Psoas muscle (tissue), 8 donors: ENCODE data around the gene SDC1. TPM values are rescaled to one million over a fixed set of nuclear protein-coding genes. Genes with fewer than 3 reads are reported as not detected.

ENCODE experiments used
- ATAC-seq, 4 donors: fragments of 200-7000 bp; cut with Tn5 transposase; one replicate each; pipeline ENCODE4 v1.9.1; 2020; ENCODE audit warnings: moderate library complexity in 3 of 4, mild to moderate bottlenecking in 2 of 4
- DNase-seq, 2 donors: peaks; one replicate each; pipeline ENCODE4 v3.0.0-alpha.2; 2020
- H3K27ac ChIP-seq: fragments of 200-600 bp; one replicate; pipeline ENCODE4 v1.8.0; 2022
- H3K27me3 ChIP-seq, 3 donors: fragments of 200-600 bp in 1 of 3; one replicate each; pipeline versions ENCODE4 v1.6.1 to v1.8.0; 2013 to 2022; ENCODE audit warnings: low read length in 2 of 3, mild to moderate bottlenecking in 2 of 3, moderate library complexity in 1 of 3; ENCODE audit not compliant: insufficient read depth in 3 of 3
- H3K36me3 ChIP-seq, 2 donors: fragments of 200-600 bp in 1 of 2; one replicate each; pipeline versions ENCODE4 v1.6.1 to v1.8.0; 2013 to 2022; ENCODE audit warnings: low read depth in 1 of 2, mild to moderate bottlenecking in 1 of 2, moderate library complexity in 1 of 2; ENCODE audit not compliant: insufficient read depth in 1 of 2
- H3K4me1 ChIP-seq: fragments of 200-600 bp; one replicate; pipeline ENCODE4 v1.8.0; 2022
- H3K4me3 ChIP-seq: fragments of 200-600 bp; one replicate; pipeline ENCODE4 v1.8.0; 2022; ENCODE audit warnings: mild to moderate bottlenecking
- H3K9me3 ChIP-seq: fragments of 200-600 bp; one replicate; pipeline ENCODE4 v1.8.0; 2022
- WGBS, 3 donors: extraction: QIAGEN DNeasy Blood & Tissue Kit; methylation state at CpG; one replicate each; pipeline versions ENCODE4 v1.1.6 to v1.1.7; 2013; 5-methylcytosine and 5-hydroxymethylcytosine counted together
- intact Hi-C, 2 donors: fragments of 100-400 bp; cut with DNase I; formaldehyde crosslinking; loops; one replicate each; pipeline versions ENCODE4 v1.11.0 to v1.14.2; 2022
- polyA plus RNA-seq, 3 donors: library from polyadenylated mRNA; stranded (reverse); fragments of 200-250 nt; gene quantifications; one replicate each; pipeline ENCODE4 v1.2.3, GENCODE V29; 2013
- total RNA-seq, 4 donors: library from RNA; stranded (reverse); fragmentation: NEBNext Ultra II Directional in 2 of 4; extraction: Animal tissue kit (Norgen Biotek cat#: 25700) in 2 of 4; gene quantifications; one replicate each; pipeline versions ENCODE4 v1.2.1 to v1.2.4, GENCODE V29; 2021 to 2023
- TF ChIP-seq, protein P1 (sequence below): fragments of 200-600 bp; IDR thresholded peaks from one replicate; pipeline ENCODE4 v1.8.0; 2022; ENCODE audit warnings: antibody characterized with exemption
- donor health status: healthy with polysubstance abuse.
- donor health status: DM: no; HTN: no; CAD: no; lungs with moderate emphysema.
- donor health status: Bipolar disorder and iron deficiency.
- donor health status: healthy.
- donor health status: DM: yes; HTN: yes; CAD: no.
- donor health status: DM: no; HTN: no; CAD: no.
- donor health status: DM: no; HTN: no; CAD: no.
- donor health status: DM: yes; HTN: yes; CAD: no.

Gene SDC1
- total and polyA plus RNA-seq, 7 donors, result 0.07 to 0.38 (median 0.11) TPM; not detected in 1

DNA sequence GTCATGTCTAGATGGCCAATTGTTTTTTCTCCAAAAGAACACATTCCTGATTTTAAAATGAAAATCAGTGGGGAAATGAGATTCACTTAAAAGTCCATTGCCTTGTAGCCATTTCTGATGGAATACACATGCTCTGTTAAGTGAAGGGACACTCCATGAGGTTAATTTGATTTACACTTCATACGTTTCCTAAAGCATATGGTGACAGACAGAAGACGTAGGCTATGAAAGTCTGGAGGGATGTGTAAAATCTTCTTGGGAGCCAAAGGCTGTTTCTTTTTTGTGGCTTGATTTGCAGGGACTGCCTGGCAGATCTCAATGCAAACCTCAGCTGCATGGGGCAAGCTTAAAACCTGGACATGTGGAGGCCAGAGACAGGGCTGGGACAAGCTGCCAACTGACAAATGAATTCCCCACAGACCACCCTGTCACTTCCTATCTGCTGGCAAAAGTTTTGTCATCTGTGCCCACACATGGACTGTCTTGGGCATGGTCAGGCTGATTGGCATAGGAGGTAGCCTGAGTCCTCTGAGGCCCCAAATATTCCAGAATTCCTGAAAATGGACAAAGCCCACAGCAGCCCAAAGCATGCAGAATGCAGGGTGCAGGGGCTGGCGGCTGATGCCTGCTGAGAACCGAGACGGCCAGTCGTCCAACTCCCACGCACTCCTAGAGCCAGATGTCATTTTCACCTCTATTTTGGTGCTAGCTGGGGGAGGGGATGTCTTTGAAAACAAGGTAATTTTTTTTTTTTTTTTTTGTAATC lies 73.9 kb downstream of the SDC1 start:
- no peak for DNase-seq
- no peak overlapping the region for H3K4me3 ChIP-seq
- H3K9me3 ChIP-seq, result no peaks in the 10 kb centered on the region
- peaks cover 0 to 9% (median 2%) of the 10 kb centered on the region in 3 donors for H3K27me3 ChIP-seq
- H3K36me3 ChIP-seq, result no peaks in the 10 kb centered on the region
- TF ChIP-seq, protein P1, sequence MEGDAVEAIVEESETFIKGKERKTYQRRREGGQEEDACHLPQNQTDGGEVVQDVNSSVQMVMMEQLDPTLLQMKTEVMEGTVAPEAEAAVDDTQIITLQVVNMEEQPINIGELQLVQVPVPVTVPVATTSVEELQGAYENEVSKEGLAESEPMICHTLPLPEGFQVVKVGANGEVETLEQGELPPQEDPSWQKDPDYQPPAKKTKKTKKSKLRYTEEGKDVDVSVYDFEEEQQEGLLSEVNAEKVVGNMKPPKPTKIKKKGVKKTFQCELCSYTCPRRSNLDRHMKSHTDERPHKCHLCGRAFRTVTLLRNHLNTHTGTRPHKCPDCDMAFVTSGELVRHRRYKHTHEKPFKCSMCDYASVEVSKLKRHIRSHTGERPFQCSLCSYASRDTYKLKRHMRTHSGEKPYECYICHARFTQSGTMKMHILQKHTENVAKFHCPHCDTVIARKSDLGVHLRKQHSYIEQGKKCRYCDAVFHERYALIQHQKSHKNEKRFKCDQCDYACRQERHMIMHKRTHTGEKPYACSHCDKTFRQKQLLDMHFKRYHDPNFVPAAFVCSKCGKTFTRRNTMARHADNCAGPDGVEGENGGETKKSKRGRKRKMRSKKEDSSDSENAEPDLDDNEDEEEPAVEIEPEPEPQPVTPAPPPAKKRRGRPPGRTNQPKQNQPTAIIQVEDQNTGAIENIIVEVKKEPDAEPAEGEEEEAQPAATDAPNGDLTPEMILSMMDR, result no peak
- no peak overlapping the region for H3K27ac ChIP-seq
- intact Hi-C loops, result no loop called here
- ATAC-seq, result no peak
- no peaks in the 10 kb centered on the region for H3K4me1 ChIP-seq
- 26 to 41% (median 27%) methylated on average over 7 of the region's 7 CpGs for WGBS, 3 donors

Other genes with a start within 250 kb of the SDC1 start
- gene WDR35, start 235.0 kb downstream of the SDC1 start, total RNA-seq, result 1 to 10 TPM; 3.0 to 6.1 (median 3.5) TPM
- gene WDR35, start 235.0 kb downstream of the SDC1 start, polyA plus RNA-seq, result 1 to 10 TPM; 1.7 to 3.7 (median 2.2) TPM
- under 1 TPM in 2 of 4 donors, not detected in 2; 0.15 to 0.78 TPM for gene MATN3, start 212.5 kb downstream of the SDC1 start, total RNA-seq
- gene MATN3, start 212.5 kb downstream of the SDC1 start, polyA plus RNA-seq, result under 1 TPM; 0.20 to 0.40 (median 0.25) TPM
- 10 to 100 TPM; 68.2 to 78.8 (median 70.5) TPM for gene LAPTM4A, start 173.5 kb downstream of the SDC1 start, total RNA-seq
- 100 to 1,000 TPM in 2 of 3 donors, 10 to 100 TPM in 1; 88.7 to 124 (median 104) TPM for gene LAPTM4A, start 173.5 kb downstream of the SDC1 start, polyA plus RNA-seq
- 10 to 100 TPM; 37.3 to 61.7 (median 48.6) TPM for gene PUM2, start 125.7 kb upstream of the SDC1 start, total RNA-seq
- gene PUM2, start 125.7 kb upstream of the SDC1 start, polyA plus RNA-seq, result 10 to 100 TPM; 13.0 to 50.5 (median 20.4) TPM
- gene RHOB, start 221.9 kb upstream of the SDC1 start, total RNA-seq, result 100 to 1,000 TPM; 111 to 370 (median 154) TPM
- gene RHOB, start 221.9 kb upstream of the SDC1 start, polyA plus RNA-seq, result 100 to 1,000 TPM; 120 to 669 (median 345) TPM